Sigmoid colon (tissue), 4 donors: ENCODE results near the gene BBX.

Source experiments
- CTCF ChIP-seq, 4 experiments: fragments of 450-650 bp in 3 of 4; fragments of 200-600 bp in 1 of 4; IDR thresholded peaks; one replicate each; pipeline ENCODE4 v1.5.1; 2016 to 2019; ENCODE audit warnings: antibody characterized with exemption in 4 of 4, mild to moderate bottlenecking in 3 of 4, moderate library complexity in 2 of 4
- EP300 ChIP-seq, 4 donors: sonication (generic); formaldehyde crosslinking; IDR thresholded peaks; one replicate each; pipeline ENCODE4 v1.6.1; 2017; ENCODE audit warnings: antibody characterized with exemption in 4 of 4
- POLR2A ChIP-seq, 2 donors: fragments of 450-650 bp; IDR thresholded peaks; one replicate each; pipeline ENCODE4 v1.6.1; 2016; ENCODE audit warnings: antibody characterized with exemption in 2 of 2, mild to moderate bottlenecking in 2 of 2, moderate library complexity in 2 of 2
- POLR2AphosphoS5 ChIP-seq, 4 donors: sonication (generic); formaldehyde crosslinking; IDR thresholded peaks; one replicate each; pipeline ENCODE4 v1.6.1; 2017; ENCODE audit warnings: antibody characterized with exemption in 4 of 4

GRCh38 chr3:107842940-107843339, 320.2 kb downstream of the BBX start:
- TF ChIP-seq CTCF (IDR thresholded peaks at IDR 0.05) = no peak
- no peak for TF ChIP-seq POLR2A (IDR thresholded peaks at IDR 0.05)
- no peak for TF ChIP-seq EP300 (IDR thresholded peaks at IDR 0.05)
- TF ChIP-seq POLR2AphosphoS5 (IDR thresholded peaks at IDR 0.05) = no peak
